ENCODE results near the gene ZNF573.
A peak's percentile ranks its signal among the peaks of the same experiment; 100 is the strongest.
"Not testable (repeated sequence)": the region's sequence is repeated elsewhere in the genome, so short reads cannot be mapped to it uniquely, and the experiment has no call there.

ZNF573 gene

GRCh38 chr19:37779127-37780005, at the start of gene ZNF573:
ZNF573 (minus strand) TSS chr19:37779586; CDS start chr19:37773729, 5,857 bp downstream.
- peak within 1 kb of the TSS; percentile 97 for H3K4me3 Mint-ChIP-seq
- peak; percentile 80 for DNase-seq
- no peaks in the 10 kb centered on the region for H3K27me3 Mint-ChIP-seq (ENCODE audit: low read depth, poor library complexity)
- H3K9me3 Mint-ChIP-seq: peaks cover 75% of the 10 kb centered on the region
- no peak for TF ChIP-seq CTCF (IDR thresholded peaks at IDR 0.05)
- H3K27ac Mint-ChIP-seq: peak within 1 kb of the TSS; percentile 60
- peaks cover 64% of the 10 kb centered on the region for H3K36me3 Mint-ChIP-seq (ENCODE audit: low read depth)
- H3K4me1 Mint-ChIP-seq: peaks cover 17% of the 10 kb centered on the region

- TF ChIP-seq CTCF (IDR thresholded peaks at IDR 0.05): no peak
- peaks cover 4% of the 10 kb centered on the region for H3K4me1 Mint-ChIP-seq
- H3K27ac Mint-ChIP-seq: no peak overlapping the region
- peaks cover 87% of the 10 kb centered on the region for H3K9me3 Mint-ChIP-seq
- peaks cover 8% of the 10 kb centered on the region for H3K27me3 Mint-ChIP-seq (ENCODE audit: low read depth, poor library complexity)
- H3K4me3 Mint-ChIP-seq: peak overlapping the region; percentile 83
- DNase-seq: peak; percentile 84
- peaks cover 52% of the 10 kb centered on the region for H3K36me3 Mint-ChIP-seq (ENCODE audit: low read depth)
These were observed 38.0 kb upstream of the ZNF573 start for GRCh38 chr19:37817180-37817981.

- Mint-ChIP-seq H3K36me3 (ENCODE audit: low read depth) (peaks cover 35% of the 10 kb centered on the region), H3K9me3 (peaks cover 83% of the 10 kb centered on the region)
- H3K27ac Mint-ChIP-seq; H3K4me1 Mint-ChIP-seq; DNase-seq; H3K27me3 Mint-ChIP-seq (ENCODE audit: low read depth, poor library complexity); H3K4me3 Mint-ChIP-seq: not testable (repeated sequence)
These were observed 36.2 kb upstream of the ZNF573 start for GRCh38 chr19:37815611-37816010.

GRCh38 chr19:37813340-37813739, 34.0 kb upstream of the ZNF573 start:
- Mint-ChIP-seq H3K4me1 (peaks cover 4% of the 10 kb centered on the region), H3K4me3 (no peak overlapping the region), H3K9me3 (peaks cover 75% of the 10 kb centered on the region), H3K36me3 (ENCODE audit: low read depth) (peaks cover 16% of the 10 kb centered on the region), H3K27ac (no peak overlapping the region), H3K27me3 (ENCODE audit: low read depth, poor library complexity) (peaks cover 4% of the 10 kb centered on the region)
- DNase-seq: no peak
- TF ChIP-seq CTCF (IDR thresholded peaks at IDR 0.05): no peak

GRCh38 chr19:37809366-37809765, 30.0 kb upstream of the ZNF573 start:
- H3K4me1 Mint-ChIP-seq: no peaks in the 10 kb centered on the region
- no peaks in the 10 kb centered on the region for H3K27me3 Mint-ChIP-seq (ENCODE audit: low read depth, poor library complexity)
- no peak overlapping the region for H3K4me3 Mint-ChIP-seq
- peaks cover 4% of the 10 kb centered on the region for H3K36me3 Mint-ChIP-seq (ENCODE audit: low read depth)
- TF ChIP-seq CTCF (IDR thresholded peaks at IDR 0.05): no peak
- H3K9me3 Mint-ChIP-seq: peaks cover 75% of the 10 kb centered on the region
- H3K27ac Mint-ChIP-seq: no peak overlapping the region
- DNase-seq: no peak

- no peak for TF ChIP-seq CTCF (IDR thresholded peaks at IDR 0.05)
- H3K4me3 Mint-ChIP-seq: no peak overlapping the region
- peaks cover 6% of the 10 kb centered on the region for H3K36me3 Mint-ChIP-seq (ENCODE audit: low read depth)
- peaks cover 89% of the 10 kb centered on the region for H3K9me3 Mint-ChIP-seq
- H3K27ac Mint-ChIP-seq: no peak overlapping the region
- no peak for DNase-seq
- H3K27me3 Mint-ChIP-seq (ENCODE audit: low read depth, poor library complexity): peaks cover 5% of the 10 kb centered on the region
- H3K4me1 Mint-ChIP-seq: no peaks in the 10 kb centered on the region
These were observed 24.0 kb upstream of the ZNF573 start for GRCh38 chr19:37803249-37803840.

All from nephron progenitor cell (in vitro differentiated cells).